Uterus (tissue), 2 donors: ENCODE results near the gene GRIK3.

ENCODE experiments used
- CTCF ChIP-seq, 4 experiments: fragments of 200-600 bp in 2 of 4; fragments of 450-650 bp in 2 of 4; sonication (generic) in 2 of 4; IDR thresholded peaks; one replicate each; pipeline ENCODE4 v1.5.1; 2016 to 2019; ENCODE audit warnings: antibody characterized with exemption in 4 of 4, mild to moderate bottlenecking in 2 of 4, moderate library complexity in 1 of 4
- POLR2A ChIP-seq, 2 donors: fragments of 450-650 bp; IDR thresholded peaks; one replicate each; pipeline ENCODE4 v1.6.1; 2016; ENCODE audit warnings: antibody characterized with exemption in 2 of 2, mild to moderate bottlenecking in 1 of 2, moderate library complexity in 1 of 2

- TF ChIP-seq CTCF (IDR thresholded peaks at IDR 0.05), result no peak
- TF ChIP-seq POLR2A (IDR thresholded peaks at IDR 0.05), result no peak
Observed at GRCh38 chr1:36859926-36860325, 174.4 kb downstream of the GRIK3 start.
